Stimulated activated CD4-positive, alpha-beta T cell treated with anti-CD3 and anti-CD28 coated beads, Interleukin-4, amount 100 ng/mL, for 4 hours (primary cell): Measurements from ENCODE around the gene RNF130.
"Not testable (repeated sequence)": the region's sequence is repeated elsewhere in the genome, so short reads cannot be mapped to it uniquely, and the experiment has no call there.

Experiments used
- DNase-seq, 2 experiments: peaks; one replicate each; pipeline ENCODE4 v3.0.0-alpha.2; 2020

RNF130 gene

GRCh38 chr5:180053061-180053602, 18.4 kb downstream of the RNF130 start:
- no peak for DNase-seq

GRCh38 chr5:180052211-180052818, 19.2 kb downstream of the RNF130 start:
- DNase-seq = no peak

- DNase-seq = no peak
These were observed 21.2 kb downstream of the RNF130 start for GRCh38 chr5:180050121-180050940.

GRCh38 chr5:180049185-180049548, 22.4 kb downstream of the RNF130 start:
- no peak for DNase-seq

- no peak for DNase-seq
These were observed 23.9 kb downstream of the RNF130 start for GRCh38 chr5:180047667-180048066.

GRCh38 chr5:180046656-180047055, 24.9 kb downstream of the RNF130 start:
- no peak for DNase-seq

- DNase-seq = no peak
These were observed 25.6 kb downstream of the RNF130 start for GRCh38 chr5:180045889-180046499.

GRCh38 chr5:180043377-180043776, 28.2 kb downstream of the RNF130 start:
- DNase-seq = no peak

GRCh38 chr5:180041301-180042274, 30.0 kb downstream of the RNF130 start:
- DNase-seq = no peak

GRCh38 chr5:180040287-180041214, 31.0 kb downstream of the RNF130 start:
- no peak for DNase-seq

- DNase-seq = no peak
These were observed 36.2 kb downstream of the RNF130 start for GRCh38 chr5:180035206-180035931.

- no peak for DNase-seq
These were observed 37.0 kb downstream of the RNF130 start for GRCh38 chr5:180034564-180034963.

- no peak for DNase-seq
These were observed 44.0 kb downstream of the RNF130 start for GRCh38 chr5:180027459-180028089.

GRCh38 chr5:180026734-180027458, 44.7 kb downstream of the RNF130 start:
- DNase-seq = no peak

- DNase-seq = no peak
These were observed 45.2 kb downstream of the RNF130 start for GRCh38 chr5:180026320-180026719.

- no peak for DNase-seq
These were observed 49.7 kb downstream of the RNF130 start for GRCh38 chr5:180021900-180022299.

GRCh38 chr5:180020176-180020575, 51.4 kb downstream of the RNF130 start:
- no peak for DNase-seq

- DNase-seq = no peak
These were observed 53.1 kb downstream of the RNF130 start for GRCh38 chr5:180018347-180019060.

- DNase-seq = not testable (repeated sequence)
These were observed 56.0 kb downstream of the RNF130 start for GRCh38 chr5:180015523-180015922.
